ENCODE results near the gene TTLL5. TPM values are rescaled to one million over a fixed set of nuclear protein-coding genes. Genes with fewer than 3 reads are reported as not detected.
A peak's percentile ranks its signal among the peaks of the same experiment; 100 is the strongest.

The TTLL5 gene
- total RNA-seq, 2 experiments from 2014 or later = 27.3 to 38.6 TPM

DNA sequence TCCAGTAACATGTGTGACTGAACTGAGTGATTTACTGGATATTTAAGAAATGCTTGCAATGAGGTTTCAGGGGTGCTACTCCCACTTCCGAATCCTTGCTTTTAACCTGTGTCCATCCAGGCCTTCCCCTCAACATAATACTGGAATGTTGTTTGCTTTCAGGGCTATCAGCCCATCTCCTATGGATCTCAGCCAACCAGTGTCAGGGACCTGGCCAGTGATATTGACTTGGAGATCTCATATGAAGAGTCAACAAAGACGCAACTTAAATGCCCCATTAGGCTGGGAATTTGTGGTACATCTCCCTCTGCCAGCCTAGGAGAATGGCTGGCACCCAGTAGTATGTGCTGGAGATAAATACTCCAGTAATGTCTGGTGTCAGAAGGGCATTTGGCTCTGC lies 323.6 kb downstream of the TTLL5 start:
- no peak for ATAC-seq
- no peak for DNase-seq
- ChIA-PET POLR2A (no interaction called here), CTCF (interaction anchor here (0.9 to 8.2 kb wide), 4 partner anchors 27 to 330 kb away, joined by 3 to 91 read pairs (median 7); no protein-coding TSS in a partner anchor)
- Mint-ChIP-seq H3K9me3 (ENCODE audit: low read depth) (no peaks in the 10 kb centered on the region), H3K36me3 (ENCODE audit: low read depth) (no peaks in the 10 kb centered on the region), H3K27me3 (no peaks in the 10 kb centered on the region), H3K4me3 (no peak overlapping the region), H3K4me1 (peaks cover 28% of the 10 kb centered on the region), H3K27ac (no peak overlapping the region)
- intact Hi-C loops (cut with DNase I, micrococcal nuclease) = loop anchor here (1.0 to 10.0 kb wide), 7 partner anchors 167 to 1110 kb away; partner anchors contain the start of genes TTLL5 (in 2 of the 2), CIPC (in 1 of the 2), ERG28 (in 1 of the 2) and GPATCH2L (in 1 of the 2)

DNA sequence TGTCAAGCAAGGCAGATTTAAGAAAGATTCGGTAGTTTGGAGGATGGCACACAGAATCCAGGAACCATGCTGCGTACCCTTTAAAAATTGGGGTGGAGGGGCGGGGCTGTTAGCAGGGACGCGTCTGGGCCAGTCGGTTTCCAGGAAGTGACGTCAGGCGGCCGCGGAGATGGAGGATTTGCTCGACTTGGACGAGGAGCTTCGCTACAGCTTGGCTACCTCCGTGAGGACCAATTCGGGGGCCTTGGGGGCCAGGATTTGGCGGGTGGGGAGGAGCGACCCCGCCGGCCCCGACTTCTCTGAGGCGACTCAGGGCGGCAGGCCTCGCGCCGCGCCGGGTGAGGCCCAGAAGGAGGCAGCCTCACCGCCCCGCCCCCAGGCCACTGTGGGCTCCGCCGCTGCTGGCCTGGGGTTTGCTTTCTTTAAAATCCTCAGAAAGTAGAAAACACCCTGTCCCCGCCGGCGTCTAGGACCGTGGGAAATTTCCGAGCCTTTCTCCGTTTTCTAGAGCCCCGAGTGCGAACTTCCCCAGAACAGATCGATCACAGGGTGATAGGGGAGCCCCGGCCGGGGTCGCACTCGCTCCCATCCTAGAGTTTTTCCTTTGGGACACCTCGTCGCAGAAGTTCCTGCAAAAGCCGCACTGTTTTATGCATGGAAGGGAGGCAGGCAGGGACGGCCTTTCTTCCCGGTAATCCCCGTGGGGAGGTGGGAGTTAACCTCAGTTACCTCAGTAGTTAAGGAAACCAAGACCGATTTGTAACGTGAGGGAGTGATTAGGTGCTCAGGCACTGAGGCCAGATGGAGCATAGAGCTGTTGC lies 324.8 kb downstream of the TTLL5 start, which contains the start of gene IFT43:
Gene IFT43 (plus strand): TSS at position 146 of the 821 bp plus-strand sequence. CDS start 24 bp downstream, at position 170.
- H3K27ac Mint-ChIP-seq = peak within 1 kb of the TSS; percentile 53
- no peaks in the 10 kb centered on the region for H3K9me3 Mint-ChIP-seq (ENCODE audit: low read depth)
- no peaks in the 10 kb centered on the region for H3K27me3 Mint-ChIP-seq
- ChIA-PET CTCF (interaction anchor here (0.6 to 3.3 kb wide), 8 partner anchors 9 to 738 kb away, joined by 3 to 11 read pairs (median 4); no protein-coding TSS in a partner anchor), POLR2A (interaction anchor here (0.6 to 0.7 kb wide), 2 partner anchors 189 to 1493 kb away, joined by 3 to 6 read pairs; partner anchors contain the start of gene NPC2)
- peaks cover 20% of the 10 kb centered on the region for H3K4me1 Mint-ChIP-seq
- H3K4me3 Mint-ChIP-seq = peak within 1 kb of the TSS; percentile 80
- H3K36me3 Mint-ChIP-seq (ENCODE audit: low read depth) = no peaks in the 10 kb centered on the region
- DNase-seq (peak; percentile 95), ATAC-seq (peak; percentile 66)
- intact Hi-C loops (cut with DNase I, micrococcal nuclease) = loop anchor here in 1 of 2 experiments (1.0 to 10.0 kb wide), 5 partner anchors 165 to 1109 kb away; partner anchors contain the start of genes CIPC, GPATCH2L, TMED10 and TTLL5

DNA sequence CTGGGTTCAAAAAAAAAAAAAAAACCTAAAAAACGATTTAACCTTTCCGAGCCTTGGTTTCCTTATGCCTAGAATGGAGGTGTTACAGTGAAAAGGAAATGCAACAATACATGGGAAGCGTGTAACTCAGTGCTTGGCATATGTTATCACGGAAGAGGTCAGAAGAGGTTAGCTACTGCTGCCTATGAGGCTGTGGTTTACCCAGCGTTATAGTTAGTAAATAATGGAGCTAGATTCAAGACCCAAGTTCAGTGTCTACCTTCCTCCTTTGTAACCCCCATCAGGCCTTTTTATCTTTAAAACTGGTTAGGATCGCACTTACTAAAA lies 325.4 kb downstream of the TTLL5 start:
- Mint-ChIP-seq H3K9me3 (ENCODE audit: low read depth) (no peaks in the 10 kb centered on the region), H3K27me3 (no peaks in the 10 kb centered on the region), H3K4me1 (peaks cover 14% of the 10 kb centered on the region), H3K36me3 (ENCODE audit: low read depth) (no peaks in the 10 kb centered on the region), H3K27ac (peak overlapping the region; percentile 53), H3K4me3 (peak overlapping the region; percentile 80)
- intact Hi-C loops (cut with DNase I, micrococcal nuclease) = loop anchor here in 1 of 2 experiments (10.0 kb wide), 3 partner anchors 682 to 1108 kb away; partner anchors contain the start of genes CIPC and TMED10
- DNase-seq (no peak), ATAC-seq (no peak)
- ChIA-PET CTCF (interaction anchor here (0.6 to 3.3 kb wide), 5 partner anchors 10 to 277 kb away, joined by 3 to 11 read pairs (median 4); no protein-coding TSS in a partner anchor), POLR2A (no interaction called here)

DNA sequence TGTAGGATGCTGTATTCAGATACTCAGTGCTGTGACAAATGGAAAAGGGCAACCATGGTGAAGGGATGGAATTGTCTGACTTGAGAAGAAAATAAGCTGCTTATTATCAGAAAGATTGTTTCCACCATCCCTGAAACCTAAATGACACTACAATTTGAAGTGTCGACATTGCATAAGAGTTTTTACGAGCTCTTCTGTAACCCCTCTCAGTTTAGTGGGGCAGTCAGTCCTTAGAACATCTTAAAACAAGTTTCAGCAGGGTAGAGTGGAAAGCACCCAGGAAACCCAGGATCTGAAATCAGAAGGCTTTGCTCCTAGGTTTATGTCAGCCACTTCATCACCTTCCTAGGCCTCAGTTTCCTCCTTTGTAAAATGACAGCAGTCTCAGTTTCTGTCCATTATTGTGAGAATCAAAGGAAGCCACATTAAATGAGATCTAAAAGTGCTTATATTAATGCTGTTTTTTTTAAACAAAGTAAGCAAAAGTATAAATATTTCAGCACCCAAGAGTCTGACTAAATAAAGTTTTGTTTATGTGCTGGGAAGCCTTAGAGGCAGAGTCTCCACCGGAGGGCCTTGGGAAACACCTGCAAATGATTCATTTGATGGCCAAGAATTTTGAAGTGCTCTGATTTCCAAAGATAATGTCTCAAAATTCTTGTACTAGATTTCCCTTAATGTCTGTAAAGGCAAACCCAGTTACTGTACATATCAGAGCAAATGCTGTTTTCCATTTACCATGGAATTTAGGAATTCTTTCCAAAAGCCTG lies 326.3 kb downstream of the TTLL5 start:
- Mint-ChIP-seq H3K4me1 (peaks cover 9% of the 10 kb centered on the region), H3K27me3 (no peaks in the 10 kb centered on the region), H3K9me3 (ENCODE audit: low read depth) (no peaks in the 10 kb centered on the region), H3K36me3 (ENCODE audit: low read depth) (peaks cover 4% of the 10 kb centered on the region), H3K27ac (no peak overlapping the region), H3K4me3 (no peak overlapping the region)
- intact Hi-C loops (cut with DNase I, micrococcal nuclease) = loop anchor here in 1 of 2 experiments (10.0 kb wide), 3 partner anchors 683 to 1107 kb away; partner anchors contain the start of genes CIPC and TMED10
- ChIA-PET CTCF (interaction anchor here (3.3 kb wide), 1 partner anchor 81 kb away, joined by 11 read pairs; no protein-coding TSS in a partner anchor), POLR2A (no interaction called here)
- ATAC-seq (no peak), DNase-seq (no peak)

- peaks cover 12% of the 10 kb centered on the region for H3K4me1 Mint-ChIP-seq
- intact Hi-C loops (cut with DNase I, micrococcal nuclease) = loop anchor here in 1 of 2 experiments (10.0 kb wide), 3 partner anchors 684 to 1106 kb away; partner anchors contain the start of genes CIPC and TMED10
- no peak for ATAC-seq
- H3K9me3 Mint-ChIP-seq (ENCODE audit: low read depth) = no peaks in the 10 kb centered on the region
- H3K27ac Mint-ChIP-seq = no peak overlapping the region
- H3K4me3 Mint-ChIP-seq = no peak overlapping the region
- ChIA-PET POLR2A (no interaction called here), CTCF (interaction anchor here (0.7 kb wide), 2 partner anchors 10 to 412 kb away, joined by 3 read pairs; no protein-coding TSS in a partner anchor)
- DNase-seq = no peak
- no peaks in the 10 kb centered on the region for H3K27me3 Mint-ChIP-seq
- H3K36me3 Mint-ChIP-seq (ENCODE audit: low read depth) = peaks cover 6% of the 10 kb centered on the region
Observed at GRCh38 chr14:75989134-75989533, 328.1 kb downstream of the TTLL5 start.

DNA sequence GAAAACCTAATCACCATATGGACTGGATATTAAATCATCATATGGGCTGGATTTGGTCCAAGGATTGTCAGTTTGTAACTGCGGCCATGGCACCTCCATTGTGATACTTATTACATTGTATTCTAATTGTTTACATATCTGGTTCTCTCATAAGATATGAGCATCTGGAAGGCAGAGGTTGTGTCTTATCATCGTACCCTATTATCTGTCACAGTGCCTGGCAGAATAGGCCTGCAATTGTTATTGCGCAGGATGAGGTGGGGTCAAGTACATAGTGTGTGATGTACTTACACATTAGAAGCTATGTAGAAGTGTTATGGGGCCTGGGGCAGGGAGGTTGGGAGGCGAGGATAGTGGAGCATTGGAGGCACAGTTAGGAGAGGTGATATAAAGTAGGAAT lies 329.3 kb downstream of the TTLL5 start:
- Mint-ChIP-seq H3K36me3 (ENCODE audit: low read depth) (peaks cover 6% of the 10 kb centered on the region), H3K27ac (no peak overlapping the region), H3K4me1 (peaks cover 12% of the 10 kb centered on the region), H3K27me3 (no peaks in the 10 kb centered on the region), H3K9me3 (ENCODE audit: low read depth) (no peaks in the 10 kb centered on the region), H3K4me3 (no peak overlapping the region)
- ChIA-PET CTCF (no interaction called here), POLR2A (no interaction called here)
- DNase-seq (no peak), ATAC-seq (no peak)
- intact Hi-C loops (cut with DNase I, micrococcal nuclease) = no loop called here

DNA sequence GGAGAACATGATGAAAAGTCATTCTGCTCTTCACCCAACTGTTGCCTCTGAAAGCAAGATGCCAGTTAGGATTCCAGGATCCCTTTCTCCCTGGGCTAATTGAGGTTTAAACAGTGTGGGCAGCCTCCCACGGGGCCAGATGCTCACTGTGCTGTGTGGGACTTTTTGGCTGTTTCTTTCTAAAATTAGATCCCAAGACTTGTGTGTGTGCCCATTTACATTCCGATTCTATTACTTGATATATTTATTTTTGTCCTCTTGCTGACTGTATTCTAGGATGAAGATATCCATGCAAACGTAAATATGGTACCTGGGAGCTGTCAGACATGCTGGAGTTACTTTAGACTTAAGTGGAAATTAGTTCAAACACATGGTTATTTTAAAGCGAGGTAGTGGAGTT lies 330.7 kb downstream of the TTLL5 start:
- ChIA-PET POLR2A (no interaction called here), CTCF (no interaction called here)
- Mint-ChIP-seq H3K4me3 (no peak overlapping the region), H3K9me3 (ENCODE audit: low read depth) (no peaks in the 10 kb centered on the region), H3K4me1 (peaks cover 3% of the 10 kb centered on the region), H3K27ac (no peak overlapping the region), H3K36me3 (ENCODE audit: low read depth) (peaks cover 9% of the 10 kb centered on the region), H3K27me3 (no peaks in the 10 kb centered on the region)
- intact Hi-C loops (cut with DNase I, micrococcal nuclease) = no loop called here
- no peak for ATAC-seq
- DNase-seq = no peak

DNA sequence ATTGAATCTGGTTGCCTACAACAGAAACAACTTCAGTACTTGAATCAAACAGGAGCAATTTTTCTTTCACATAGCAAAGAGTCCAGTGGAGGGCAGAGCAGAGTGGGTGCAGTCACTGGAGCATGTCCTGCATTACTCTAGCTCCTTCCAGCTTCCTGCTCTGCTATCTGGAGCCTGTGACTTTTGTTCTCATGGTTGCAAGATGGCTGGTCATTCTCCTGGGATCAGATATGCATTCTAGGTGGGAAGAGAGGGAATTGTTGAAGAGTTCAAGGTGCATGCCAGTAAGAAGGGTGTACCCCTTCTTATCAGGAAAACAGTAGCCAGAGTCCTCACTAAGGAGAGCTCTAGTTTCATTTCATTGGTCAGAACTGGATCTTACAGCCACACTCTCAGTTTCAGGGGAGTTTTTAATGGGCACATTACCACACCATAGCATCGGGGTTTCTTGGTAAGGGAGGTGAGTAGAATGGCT lies 332.6 kb downstream of the TTLL5 start:
- ChIA-PET POLR2A (interaction anchor here (0.6 kb wide), 1 partner anchor 15 kb away, joined by 4 read pairs; no protein-coding TSS in a partner anchor), CTCF (interaction anchor here (1.2 kb wide), 1 partner anchor 57 kb away, joined by 4 read pairs; no protein-coding TSS in a partner anchor)
- H3K36me3 Mint-ChIP-seq (ENCODE audit: low read depth) = peaks cover 18% of the 10 kb centered on the region
- H3K9me3 Mint-ChIP-seq (ENCODE audit: low read depth) = no peaks in the 10 kb centered on the region
- H3K4me3 Mint-ChIP-seq = no peak overlapping the region
- H3K27me3 Mint-ChIP-seq = no peaks in the 10 kb centered on the region
- no peak overlapping the region for H3K27ac Mint-ChIP-seq
- no peak for DNase-seq
- intact Hi-C loops (cut with DNase I, micrococcal nuclease) = no loop called here
- H3K4me1 Mint-ChIP-seq = peaks cover 3% of the 10 kb centered on the region
- no peak for ATAC-seq

- H3K9me3 Mint-ChIP-seq (ENCODE audit: low read depth) = no peaks in the 10 kb centered on the region
- no peak overlapping the region for H3K27ac Mint-ChIP-seq
- H3K4me3 Mint-ChIP-seq = no peak overlapping the region
- ChIA-PET POLR2A (no interaction called here), CTCF (no interaction called here)
- peaks cover 25% of the 10 kb centered on the region for H3K36me3 Mint-ChIP-seq (ENCODE audit: low read depth)
- DNase-seq (no peak), ATAC-seq (no peak)
- H3K4me1 Mint-ChIP-seq = peaks cover 3% of the 10 kb centered on the region
- intact Hi-C loops (cut with DNase I, micrococcal nuclease) = no loop called here
- H3K27me3 Mint-ChIP-seq = no peaks in the 10 kb centered on the region
Observed at GRCh38 chr14:75995372-75996041, 334.5 kb downstream of the TTLL5 start.

DNA sequence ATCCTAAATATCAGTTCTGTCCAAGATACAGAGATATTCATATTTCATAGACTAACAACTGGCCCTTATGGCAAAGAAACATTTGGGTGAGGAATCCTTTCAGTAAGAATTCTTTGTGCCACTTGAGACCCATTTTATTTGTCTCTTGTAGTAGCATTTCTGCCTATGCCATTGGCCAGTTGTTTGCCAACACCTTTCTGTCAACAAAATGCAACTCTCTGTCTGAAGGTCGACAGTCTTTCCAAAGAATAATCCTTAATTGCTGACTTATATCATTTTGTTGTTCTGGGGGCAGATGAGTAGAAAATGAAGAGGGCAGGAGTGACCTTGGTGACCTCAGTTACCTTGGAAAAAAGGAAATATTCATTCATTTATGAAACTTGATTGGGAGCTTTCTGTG lies 335.4 kb downstream of the TTLL5 start:
- H3K9me3 Mint-ChIP-seq (ENCODE audit: low read depth) = no peaks in the 10 kb centered on the region
- DNase-seq = no peak
- CTCF ChIA-PET = no interaction called here
- intact Hi-C loops (cut with DNase I, micrococcal nuclease) = no loop called here
- no peaks in the 10 kb centered on the region for H3K27me3 Mint-ChIP-seq
- no peak overlapping the region for H3K4me3 Mint-ChIP-seq
- peaks cover 3% of the 10 kb centered on the region for H3K4me1 Mint-ChIP-seq
- peaks cover 33% of the 10 kb centered on the region for H3K36me3 Mint-ChIP-seq (ENCODE audit: low read depth)
- POLR2A ChIA-PET = no interaction called here
- no peak overlapping the region for H3K27ac Mint-ChIP-seq
- ATAC-seq = no peak

Measured in activated CD4-positive, alpha-beta T cell treated with anti-CD3 and anti-CD28 coated beads for 36 hours (primary cell).